ENCODE data around the gene SNRPE.

DNA sequence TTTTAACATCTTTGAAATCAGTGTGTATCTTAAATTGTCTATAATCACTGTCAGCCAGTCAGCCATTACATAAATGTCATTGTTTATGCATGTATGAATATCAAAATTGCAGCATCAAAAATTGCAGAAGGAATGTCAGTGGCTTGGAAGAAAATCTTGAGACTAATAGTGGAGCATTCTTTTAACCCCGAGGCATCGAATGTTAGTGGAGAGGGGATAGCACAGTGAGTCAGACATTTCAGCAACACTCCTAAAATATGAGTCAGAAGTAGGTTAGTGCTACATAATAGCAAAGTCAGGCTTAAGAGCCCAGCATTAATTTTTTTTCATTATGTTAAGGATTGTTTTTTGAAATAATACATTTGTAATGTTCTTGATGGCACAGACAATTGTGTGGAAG lies 45.5 kb downstream of the SNRPE start:
- TF ChIP-seq, protein P1, sequence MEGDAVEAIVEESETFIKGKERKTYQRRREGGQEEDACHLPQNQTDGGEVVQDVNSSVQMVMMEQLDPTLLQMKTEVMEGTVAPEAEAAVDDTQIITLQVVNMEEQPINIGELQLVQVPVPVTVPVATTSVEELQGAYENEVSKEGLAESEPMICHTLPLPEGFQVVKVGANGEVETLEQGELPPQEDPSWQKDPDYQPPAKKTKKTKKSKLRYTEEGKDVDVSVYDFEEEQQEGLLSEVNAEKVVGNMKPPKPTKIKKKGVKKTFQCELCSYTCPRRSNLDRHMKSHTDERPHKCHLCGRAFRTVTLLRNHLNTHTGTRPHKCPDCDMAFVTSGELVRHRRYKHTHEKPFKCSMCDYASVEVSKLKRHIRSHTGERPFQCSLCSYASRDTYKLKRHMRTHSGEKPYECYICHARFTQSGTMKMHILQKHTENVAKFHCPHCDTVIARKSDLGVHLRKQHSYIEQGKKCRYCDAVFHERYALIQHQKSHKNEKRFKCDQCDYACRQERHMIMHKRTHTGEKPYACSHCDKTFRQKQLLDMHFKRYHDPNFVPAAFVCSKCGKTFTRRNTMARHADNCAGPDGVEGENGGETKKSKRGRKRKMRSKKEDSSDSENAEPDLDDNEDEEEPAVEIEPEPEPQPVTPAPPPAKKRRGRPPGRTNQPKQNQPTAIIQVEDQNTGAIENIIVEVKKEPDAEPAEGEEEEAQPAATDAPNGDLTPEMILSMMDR (IDR thresholded peaks at IDR 0.05; ENCODE audit: low read length): no peak
- no peak for TF ChIP-seq EZH2phosphoT487 (IDR thresholded peaks at IDR 0.05; ENCODE audit: low read length)

All from MM.1S (cell line).